ENCODE measurements around the gene CFAP46. TPM values are rescaled to one million over a fixed set of nuclear protein-coding genes. Genes with fewer than 3 reads are reported as not detected.

The CFAP46 gene
- total and polyA plus RNA-seq, 2 of the 8 experiments (the other 6 are each of a cell fraction or from before 2014, with no cell fraction given): 2.6 to 4.8 TPM

- Histone ChIP-seq H3K23me2 (ENCODE audit: low read depth, low read length) (peaks cover 3% of the 10 kb centered on the region; the same call in 1 of the 2 replicates), H4K5ac (ENCODE audit: insufficient read length, low read depth, low read length) (no peak overlapping the region), H4K8ac (ENCODE audit: extremely low read depth, insufficient read depth, low read length) (no peak overlapping the region), H2BK12ac (ENCODE audit: low read depth, low read length) (no peak overlapping the region), H2AK5ac (ENCODE audit: low read depth, low read length) (no peak overlapping the region), H3K23ac (ENCODE audit: insufficient read length) (no peak overlapping the region), H2AFZ (ENCODE audit: low read length) (no peak overlapping the region), H3K4me2 (ENCODE audit: insufficient read depth in 1 of 2, low read depth in 2 of 2, low read length in 2 of 2) (no peak overlapping the region), H3K4me1 (replicated peaks in 1 of 4; ENCODE audit: control insufficient read depth in 3 of 4, insufficient read depth in 4 of 4, low read length in 3 of 4) (no peaks in the 10 kb centered on the region; a peak in 1 of 7 replicates), H3K18ac (ENCODE audit: extremely low read depth, low read length) (no peak overlapping the region), H4K20me1 (replicated peaks in 1 of 2; ENCODE audit: control insufficient read depth in 1 of 2, insufficient read depth in 2 of 2, low read length in 2 of 2) (no peaks in the 10 kb centered on the region), H2BK20ac (ENCODE audit: low read length) (no peak overlapping the region), H2BK5ac (ENCODE audit: low read depth, low read length) (no peak overlapping the region), H3K27me3 (replicated peaks in 1 of 4; ENCODE audit: control insufficient read depth in 3 of 4, extremely low read depth in 1 of 4, insufficient read depth in 3 of 4, low read length in 3 of 4) (no peaks in the 10 kb centered on the region), H3K9ac (replicated peaks in 1 of 4; ENCODE audit: extremely low read depth in 1 of 4, low read depth in 3 of 4, low read length in 3 of 4) (no peak overlapping the region), H4K91ac (replicated peaks; ENCODE audit: insufficient read length, low read length) (no peak overlapping the region), H3K4ac (replicated peaks; ENCODE audit: insufficient read length, low read depth, low read length) (no peak overlapping the region), H3K79me2 (ENCODE audit: control insufficient read depth in 1 of 2, insufficient read depth in 2 of 2, low read length in 2 of 2) (no peaks in the 10 kb centered on the region), H3K79me1 (ENCODE audit: low read depth, low read length) (no peaks in the 10 kb centered on the region), H3K27ac (ENCODE audit: low read depth, low read length) (no peak overlapping the region), H3K14ac (ENCODE audit: insufficient read length) (no peak overlapping the region), H3K56ac (replicated peaks; ENCODE audit: insufficient read length, low read depth, low read length) (no peak overlapping the region), H3K4me3 (ENCODE audit: extremely low read depth in 1 of 4, insufficient read depth in 2 of 4, low read depth in 3 of 4, low read length in 4 of 4) (no peak overlapping the region), H3K36me3 (ENCODE audit: control insufficient read depth in 2 of 4, insufficient read depth in 4 of 4, low read length in 3 of 4) (no peaks in the 10 kb centered on the region), H2BK120ac (replicated peaks; ENCODE audit: low read depth, low read length) (no peak overlapping the region), H2BK15ac (ENCODE audit: low read length) (no peak overlapping the region), H3K9me3 (ENCODE audit: insufficient read depth in 2 of 2, low read depth in 1 of 2, low read length in 1 of 2) (peaks cover 7 to 8% of the 10 kb centered on the region in 2 experiments; a peak in 3 of 4 replicates)
- 88% methylated on average over 7 of the region's 7 CpGs; no CpG with 5 or more reads in 1 of the 2 experiments for WGBS, 2 experiments (ENCODE audit: extremely low coverage in 1 of 2, insufficient coverage in 1 of 2, insufficient read length in 1 of 2, insufficient replicate concordance in 2 of 2, low coverage in 1 of 2, low lambda C conversion rate in 2 of 2, missing lambda C conversion rate in 1 of 2)
- ChIA-PET POLR2A (ENCODE audit: partially characterized antibody) (no interaction called here), CTCF (ENCODE audit: partially characterized antibody) (interaction anchor here (0.8 to 3.3 kb wide), 6 partner anchors 8 to 247 kb away, joined by 3 to 12 read pairs (median 6); no protein-coding TSS in a partner anchor)
- DNase-seq (ENCODE audit: low read depth in 1 of 2, low spot score in 2 of 2) (no peak), FAIRE-seq (no peak)
- TF ChIP-seq ZNF274 (IDR thresholded peaks at IDR 0.05; ENCODE audit: borderline replicate concordance, extremely low read depth, low read length) (no peak), KDM4A (IDR thresholded peaks at IDR 0.05; ENCODE audit: low read depth, low read length, severe bottlenecking) (no peak), BACH1 (IDR thresholded peaks at IDR 0.05; ENCODE audit: low read length) (no peak), RBBP5 (IDR thresholded peaks at IDR 0.05; ENCODE audit: borderline replicate concordance, low read depth, low read length) (no peak), RAD21 (IDR thresholded peaks at IDR 0.05 in 1 of 2, conservative IDR thresholded peaks at IDR 0.05 in 1 of 2; ENCODE audit: low read depth in 2 of 2, low read length in 2 of 2) (no peak), PHF8 (conservative IDR thresholded peaks at IDR 0.05; ENCODE audit: low read depth, low read length) (no peak), CHD2 (IDR thresholded peaks at IDR 0.05; ENCODE audit: low read length) (no peak), TBP (IDR thresholded peaks at IDR 0.05; ENCODE audit: low read depth, low read length) (no peak), FOSL1 (IDR thresholded peaks at IDR 0.05; ENCODE audit: insufficient read depth, low read depth, low read length) (no peak), POLR2AphosphoS5 (IDR thresholded peaks at IDR 0.05; ENCODE audit: low read depth, low read length) (no peak), SIN3A (conservative IDR thresholded peaks at IDR 0.05 in 1 of 2, IDR thresholded peaks at IDR 0.05 in 1 of 2; ENCODE audit: low read depth in 1 of 2, low read length in 2 of 2) (no peak)
These were observed 41.0 kb downstream of the CFAP46 start for GRCh38 chr10:132901351-132901750.
